ENCODE results near the gene CTSC. TPM values are rescaled to one million over a fixed set of nuclear protein-coding genes. Genes with fewer than 3 reads are reported as not detected.

Gene CTSC
- total RNA-seq (2013): 298 TPM
- polyA plus RNA-seq (100 to 1,000 TPM; 150 to 415 (median 284) TPM), polyA minus RNA-seq (92.4 and 144 TPM in 2 replicates), total RNA-seq (67.4 to 407 (median 247) reads per million in 11 experiments)

- WGBS (ENCODE audit: insufficient coverage): under 1% methylated on average over 53 of the region's 54 CpGs
- Mint-ChIP-seq H3K4me3 (peak within 1 kb of the TSS; percentile 100), H3K36me3 (peaks cover 22 to 26% of the 10 kb centered on the region in 2 donors), H3K4me1 (peaks cover 48% of the 10 kb centered on the region), H3K27me3 (ENCODE audit: low read depth in 3 of 3) (no peaks in the 10 kb centered on the region), H3K27ac (peak within 1 kb of the TSS; percentile 95 to 100 (median 99)), H3K9me3 (peaks cover 0 to 2% (median 0%) of the 10 kb centered on the region in 7 donors)
- Histone ChIP-seq H3K27me3 (ENCODE audit: control insufficient read depth in 2 of 2, insufficient read depth in 2 of 2, low read length in 2 of 2) (no peaks in the 10 kb centered on the region), H3K4me3 (replicated peaks in 1 of 3; ENCODE audit: low read depth in 2 of 3, low read length in 3 of 3) (peak within 1 kb of the TSS; percentile 57 to 94 (median 87)), H3K9ac (ENCODE audit: insufficient read depth, low read length, poor library complexity, severe bottlenecking) (peak within 1 kb of the TSS; percentile 82), H3K36me3 (replicated peaks in 1 of 2; ENCODE audit: control insufficient read depth in 1 of 2, insufficient read depth in 2 of 2, low read length in 2 of 2) (peaks cover 23 to 26% of the 10 kb centered on the region in 2 donors), H3K79me2 (ENCODE audit: insufficient read depth, low read length) (peaks cover 55% of the 10 kb centered on the region), H4K20me1 (ENCODE audit: insufficient read depth, low read length) (peaks cover 28% of the 10 kb centered on the region), H2AFZ (ENCODE audit: insufficient read depth, low read depth, low read length, poor library complexity, severe bottlenecking) (peak within 1 kb of the TSS; percentile 89), H3K9me3 (replicated peaks in 1 of 2; ENCODE audit: control insufficient read depth in 1 of 2, insufficient read depth in 1 of 2, low read length in 2 of 2) (no peaks in the 10 kb centered on the region), H3K27ac (ENCODE audit: low read depth in 1 of 2, low read length in 2 of 2) (peak within 1 kb of the TSS; percentile 93 to 98), H3K4me1 (ENCODE audit: control insufficient read depth in 1 of 2, insufficient read depth in 2 of 2, low read length in 2 of 2) (peaks cover 43 to 58% of the 10 kb centered on the region in 2 donors), H3K4me2 (replicated peaks; ENCODE audit: extremely low read depth, low read length, poor library complexity, severe bottlenecking) (peak within 1 kb of the TSS; percentile 89)
- peak; percentile 80 to 88 (median 84) for DNase-seq
- intact Hi-C loops (cut with micrococcal nuclease): no loop called here
- TF ChIP-seq CTCF (IDR thresholded peaks at IDR 0.05): no peak
Observed at GRCh38 chr11:88337181-88337986, at the start of gene CTSC. Gene CTSC, minus strand, starts transcription at chr11:88337736. Its CDS starts 64 bp downstream, at chr11:88337672.

- Histone ChIP-seq H3K4me2 (replicated peaks; ENCODE audit: extremely low read depth, low read length, poor library complexity, severe bottlenecking) (no peak overlapping the region), H3K4me3 (replicated peaks in 1 of 3; ENCODE audit: low read depth in 2 of 3, low read length in 3 of 3) (no peak overlapping the region), H3K27me3 (ENCODE audit: control insufficient read depth in 2 of 2, insufficient read depth in 2 of 2, low read length in 2 of 2) (no peaks in the 10 kb centered on the region), H4K20me1 (ENCODE audit: insufficient read depth, low read length) (no peaks in the 10 kb centered on the region), H3K27ac (ENCODE audit: low read depth in 1 of 2, low read length in 2 of 2) (no peak overlapping the region), H2AFZ (ENCODE audit: insufficient read depth, low read depth, low read length, poor library complexity, severe bottlenecking) (no peak overlapping the region), H3K4me1 (ENCODE audit: control insufficient read depth in 1 of 2, insufficient read depth in 2 of 2, low read length in 2 of 2) (no peaks in the 10 kb centered on the region), H3K36me3 (replicated peaks in 1 of 2; ENCODE audit: control insufficient read depth in 1 of 2, insufficient read depth in 2 of 2, low read length in 2 of 2) (no peaks in the 10 kb centered on the region), H3K9ac (ENCODE audit: insufficient read depth, low read length, poor library complexity, severe bottlenecking) (no peak overlapping the region), H3K79me2 (ENCODE audit: insufficient read depth, low read length) (no peaks in the 10 kb centered on the region), H3K9me3 (replicated peaks in 1 of 2; ENCODE audit: control insufficient read depth in 1 of 2, insufficient read depth in 1 of 2, low read length in 2 of 2) (no peaks in the 10 kb centered on the region)
- Mint-ChIP-seq H3K9me3 (no peaks in the 10 kb centered on the region), H3K27ac (no peak overlapping the region), H3K4me1 (peaks cover 9% of the 10 kb centered on the region), H3K36me3 (no peaks in the 10 kb centered on the region), H3K4me3 (no peak overlapping the region), H3K27me3 (ENCODE audit: low read depth in 3 of 3) (peaks cover 0 to 1% (median 0%) of the 10 kb centered on the region in 3 donors)
- DNase-seq: no peak
- intact Hi-C loops (cut with micrococcal nuclease): no loop called here
- no peak for TF ChIP-seq CTCF (IDR thresholded peaks at IDR 0.05)
- WGBS (ENCODE audit: insufficient coverage): 90% methylated on average over 2 of the region's 3 CpGs
Observed at GRCh38 chr11:88384669-88385005, 47.1 kb upstream of the CTSC start.

Data from CD14-positive monocyte (primary cell).